Measurements from ENCODE around the gene HDGF. TPM values are rescaled to one million over a fixed set of nuclear protein-coding genes. Genes with fewer than 3 reads are reported as not detected.
A peak's percentile ranks its signal among the peaks of the same experiment; 100 is the strongest.

Gene HDGF
- total RNA-seq, 1 donor from 2014 or later = 89.2 TPM

GRCh38 chr1:156746728-156747631, 4.5 kb downstream of the HDGF start:
- peak; percentile 96 for DNase-seq

GRCh38 chr1:156746406-156746727, 5.1 kb downstream of the HDGF start:
- no peak for DNase-seq

- no peak for DNase-seq
Observed at GRCh38 chr1:156745881-156746280, 5.6 kb downstream of the HDGF start.

GRCh38 chr1:156744786-156745419, 6.6 kb downstream of the HDGF start:
- DNase-seq = no peak

GRCh38 chr1:156744344-156744743, 7.1 kb downstream of the HDGF start:
- DNase-seq = no peak

GRCh38 chr1:156743367-156744302, 7.8 kb downstream of the HDGF start:
- no peak for DNase-seq

GRCh38 chr1:156742801-156743200, 8.7 kb downstream of the HDGF start:
- no peak for DNase-seq

- DNase-seq = no peak
Observed at GRCh38 chr1:156742017-156742416, 9.5 kb downstream of the HDGF start.

- no peak for DNase-seq
Observed at GRCh38 chr1:156741481-156741983, 9.9 kb downstream of the HDGF start.

- peak; percentile 99 for DNase-seq
Observed at GRCh38 chr1:156740741-156741480, 10.6 kb downstream of the HDGF start, which contains the start of gene MRPL24. TSS of gene MRPL24 (minus strand) at chr1:156741088. CDS start at chr1:156738704, 2,384 bp downstream.

- peak; percentile 40 for DNase-seq
Observed at GRCh38 chr1:156740237-156740740, 11.2 kb downstream of the HDGF start.

- no peak for DNase-seq
Observed at GRCh38 chr1:156738916-156739315, 12.6 kb downstream of the HDGF start.

- DNase-seq = no peak
Observed at GRCh38 chr1:156738407-156738806, 13.1 kb downstream of the HDGF start.

- DNase-seq = no peak
Observed at GRCh38 chr1:156733989-156734584, 17.4 kb downstream of the HDGF start.

- DNase-seq = peak; percentile 97
Observed at GRCh38 chr1:156728599-156729462, 22.6 kb downstream of the HDGF start, which contains the start of gene ISG20L2. TSS of gene ISG20L2 (minus strand) at chr1:156728766. CDS start at chr1:156727652, 1,114 bp downstream.

GRCh38 chr1:156727926-156728598, 23.4 kb downstream of the HDGF start, which contains the start of gene METTL25B:
TSS of gene METTL25B (plus strand) at chr1:156728469. CDS start at chr1:156729105, 636 bp downstream.
- DNase-seq = peak; percentile 69

- no peak for DNase-seq
Observed at GRCh38 chr1:156727492-156727891, 24.0 kb downstream of the HDGF start.

GRCh38 chr1:156726549-156727226, 24.8 kb downstream of the HDGF start:
- peak; percentile 57 for DNase-seq
